ENCODE data around the gene NEK7. TPM values are rescaled to one million over a fixed set of nuclear protein-coding genes. Genes with fewer than 3 reads are reported as not detected.
"Not testable (repeated sequence)": the region's sequence is repeated elsewhere in the genome, so short reads cannot be mapped to it uniquely, and the experiment has no call there.

Gene NEK7
- total RNA-seq, 1 donor: 366 TPM

- no peak for TF ChIP-seq CTCF (IDR thresholded peaks at IDR 0.05; ENCODE audit: insufficient read depth, low read depth, low read length)
- DNase-seq (ENCODE audit: low read depth): no peak
- no peak overlapping the region for H3K4me3 ChIP-seq (ENCODE audit: low read depth, low read length)
Measured at GRCh38 chr1:198186916-198187580, 30.2 kb downstream of the NEK7 start.

GRCh38 chr1:198187973-198188588 is 31.3 kb downstream of the NEK7 start:
- peak; percentile 37 for DNase-seq (ENCODE audit: low read depth)
- H3K4me3 ChIP-seq (ENCODE audit: low read depth, low read length): no peak overlapping the region

GRCh38 chr1:198191117-198191516 is 34.3 kb downstream of the NEK7 start:
- no peak overlapping the region for H3K4me3 ChIP-seq (ENCODE audit: low read depth, low read length)
- DNase-seq (ENCODE audit: low read depth): no peak
- no peak for TF ChIP-seq CTCF (IDR thresholded peaks at IDR 0.05; ENCODE audit: insufficient read depth, low read depth, low read length)

More at GRCh38 chr1:198187973-198188588, 31.3 kb downstream of the NEK7 start:
- no peak for TF ChIP-seq CTCF (IDR thresholded peaks at IDR 0.05; ENCODE audit: insufficient read depth, low read depth, low read length)

GRCh38 chr1:198193871-198194270 is 37.1 kb downstream of the NEK7 start:
- H3K4me3 ChIP-seq (ENCODE audit: low read depth, low read length); DNase-seq (ENCODE audit: low read depth): not testable (repeated sequence)

- H3K4me3 ChIP-seq (ENCODE audit: low read depth, low read length): no peak overlapping the region
- DNase-seq (ENCODE audit: low read depth): peak; percentile 59
Measured at GRCh38 chr1:198196630-198197029, 39.8 kb downstream of the NEK7 start.

GRCh38 chr1:198197285-198197684 is 40.5 kb downstream of the NEK7 start:
- no peak overlapping the region for H3K4me3 ChIP-seq (ENCODE audit: low read depth, low read length)
- no peak for TF ChIP-seq CTCF (IDR thresholded peaks at IDR 0.05; ENCODE audit: insufficient read depth, low read depth, low read length)
- no peak for DNase-seq (ENCODE audit: low read depth)

More at GRCh38 chr1:198196630-198197029, 39.8 kb downstream of the NEK7 start:
- TF ChIP-seq CTCF (IDR thresholded peaks at IDR 0.05; ENCODE audit: insufficient read depth, low read depth, low read length): no peak

GRCh38 chr1:198199105-198199504 is 42.3 kb downstream of the NEK7 start:
- no peak for TF ChIP-seq CTCF (IDR thresholded peaks at IDR 0.05; ENCODE audit: insufficient read depth, low read depth, low read length)
- no peak for DNase-seq (ENCODE audit: low read depth)

More at GRCh38 chr1:198199105-198199504, 42.3 kb downstream of the NEK7 start:
- no peak overlapping the region for H3K4me3 ChIP-seq (ENCODE audit: low read depth, low read length)
